GM12873 (cell line): ENCODE measurements around the gene MTG1.

Source experiments
- CTCF ChIP-seq: IDR thresholded peaks from 2 replicates; pipeline ENCODE4 v1.5.1; 2012; ENCODE audit warnings: low read depth, mild to moderate bottlenecking, moderate library complexity, low read length, control low read depth; ENCODE audit not compliant: insufficient read depth; ENCODE audit errors: missing control alignments

MTG1 gene

GRCh38 chr10:133466683-133467275 lies 72.8 kb downstream of the MTG1 start:
- no peak for TF ChIP-seq CTCF

- TF ChIP-seq CTCF = no peak
These were observed 73.4 kb downstream of the MTG1 start for GRCh38 chr10:133467286-133467911.

- no peak for TF ChIP-seq CTCF
These were observed 77.5 kb downstream of the MTG1 start for GRCh38 chr10:133471300-133472109.
